Occipital lobe (tissue), 2 donors: ENCODE measurements around the gene COA1. TPM values are rescaled to one million over a fixed set of nuclear protein-coding genes. Genes with fewer than 3 reads are reported as not detected.
"Not testable (repeated sequence)": the region's sequence is repeated elsewhere in the genome, so short reads cannot be mapped to it uniquely, and the experiment has no call there.

Experiments
- DNase-seq: peaks from one replicate; lab custom pipeline; 2025; lab: John Stamatoyannopoulos, UW
- total RNA-seq: library from RNA; depleted of rRNA; stranded (reverse); fragments of >200 nt; gene quantifications from one replicate; pipeline ENCODE4 v1.2.3, GENCODE V29; 2014

Gene COA1, protein sequence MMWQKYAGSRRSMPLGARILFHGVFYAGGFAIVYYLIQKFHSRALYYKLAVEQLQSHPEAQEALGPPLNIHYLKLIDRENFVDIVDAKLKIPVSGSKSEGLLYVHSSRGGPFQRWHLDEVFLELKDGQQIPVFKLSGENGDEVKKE
- 40.4 TPM for total RNA-seq

DNA sequence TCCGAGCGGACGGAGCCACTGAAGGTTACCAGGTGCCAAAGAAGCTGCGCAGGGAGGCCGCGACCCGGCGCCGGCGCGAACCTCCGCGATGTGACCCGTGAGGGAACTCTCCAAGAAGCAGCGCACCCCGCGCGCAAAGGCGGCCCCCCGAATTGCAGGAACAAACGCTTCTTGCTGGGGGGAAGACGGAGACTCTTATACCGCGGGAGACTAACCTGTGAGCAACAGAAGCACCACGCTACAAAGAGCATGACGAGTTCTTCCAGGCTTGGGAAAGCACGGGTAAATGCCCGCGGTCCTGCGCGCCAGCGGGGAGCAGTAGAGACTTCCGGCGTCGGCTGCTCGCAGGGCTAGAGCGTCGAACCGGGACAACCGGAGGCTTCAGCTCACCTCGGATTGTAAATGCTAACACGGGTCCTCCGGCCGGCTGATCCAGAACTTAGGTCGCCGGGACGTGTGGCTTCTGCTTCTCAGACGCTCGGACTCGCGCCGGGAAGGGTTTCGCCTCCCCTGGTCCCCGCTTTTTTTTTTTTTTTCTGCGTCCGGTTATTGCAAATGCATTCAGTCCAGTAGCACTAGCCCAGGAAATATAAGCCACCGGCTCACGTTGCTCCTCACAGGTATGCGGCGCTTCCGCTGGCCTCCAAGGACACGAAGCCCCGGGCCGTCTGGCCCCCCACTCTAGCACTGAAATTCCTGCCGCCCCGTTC lies at the start of gene COA1:
TSS of gene COA1 (minus strand) at position 310 of the 710 bp plus-strand sequence. CDS start 80,909 bp downstream, outside the sequence.
- DNase-seq: peak; percentile 86

DNA sequence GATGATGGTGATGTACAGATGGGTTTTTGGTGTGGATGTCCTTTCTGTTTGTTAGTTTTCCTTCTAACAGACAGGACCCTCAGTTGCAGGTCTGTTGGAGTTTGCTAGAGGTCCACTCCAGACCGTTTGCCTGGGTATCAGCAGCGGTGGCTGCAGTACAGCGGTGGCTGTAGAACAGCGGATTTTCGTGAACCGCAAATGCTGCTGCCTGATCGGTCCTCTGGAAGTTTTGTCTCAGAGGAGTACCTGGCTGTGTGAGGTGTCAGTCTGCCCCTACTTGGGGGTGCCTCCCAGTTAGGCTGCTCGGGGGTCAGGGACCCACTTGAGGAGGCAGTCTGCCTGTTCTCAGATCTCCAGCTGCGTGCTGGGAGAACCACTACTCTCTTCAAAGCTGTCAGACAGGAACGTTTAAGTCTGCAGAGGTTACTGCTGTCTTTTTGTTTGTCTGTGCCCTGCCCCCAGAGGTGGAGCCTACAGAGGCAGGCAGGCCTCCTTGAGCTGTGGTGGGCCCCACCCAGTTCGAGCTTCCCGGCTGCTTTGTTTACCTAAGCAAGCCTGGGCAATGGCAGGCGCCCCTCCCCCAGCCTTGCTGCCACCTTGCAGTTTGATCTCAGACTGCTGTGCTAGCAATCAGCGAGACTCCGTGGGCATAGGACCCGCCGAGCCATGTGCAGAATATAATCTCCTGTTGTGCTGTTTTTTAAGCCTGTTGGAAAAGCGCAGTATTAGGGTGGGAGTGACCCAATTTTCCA lies 49.1 kb upstream of the COA1 start:
- DNase-seq: not testable (repeated sequence)

GRCh38 chr7:43775255-43775654 lies 45.9 kb upstream of the COA1 start:
- DNase-seq: not testable (repeated sequence)

DNA sequence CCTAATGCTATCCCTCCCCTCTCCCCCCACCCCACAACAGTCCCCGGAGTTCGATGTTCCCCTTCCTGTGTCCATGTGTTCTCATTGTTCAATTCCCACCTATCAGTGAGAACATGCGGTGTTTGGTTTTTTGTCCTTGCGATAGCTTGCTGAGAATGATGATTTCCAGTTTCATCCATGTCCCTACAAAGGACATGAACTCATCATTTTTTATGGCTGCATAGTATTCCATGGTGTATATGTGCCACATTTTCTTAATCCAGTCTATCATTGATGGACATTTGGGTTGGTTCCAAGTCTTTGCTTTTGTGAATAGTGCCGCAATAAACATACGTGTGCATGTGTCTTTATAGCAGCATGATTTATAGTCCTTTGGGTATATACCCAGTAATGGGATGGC lies 43.9 kb upstream of the COA1 start:
- not testable (repeated sequence) for DNase-seq

GRCh38 chr7:43771573-43771972 lies 42.2 kb upstream of the COA1 start:
- no peak for DNase-seq

DNA sequence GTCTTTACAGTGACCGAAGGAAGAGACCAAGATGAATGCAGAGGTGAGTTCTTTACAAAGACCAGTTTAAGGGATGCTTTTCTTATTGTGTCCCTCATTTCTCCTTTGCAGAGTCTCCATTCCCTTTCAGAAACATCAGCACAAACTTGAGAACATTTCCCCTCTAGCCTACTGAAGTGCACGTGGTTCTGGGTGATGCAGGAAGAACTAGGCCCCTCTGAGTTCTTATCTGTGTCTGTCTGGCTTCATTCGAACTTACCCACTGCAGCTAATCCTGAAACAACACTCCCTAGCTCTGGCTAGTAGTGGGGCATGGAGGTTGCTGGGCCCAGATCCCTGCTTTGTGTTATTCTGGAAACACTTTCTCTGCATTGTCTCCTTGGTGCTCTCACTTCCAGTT lies 41.8 kb upstream of the COA1 start:
- no peak for DNase-seq

- no peak for DNase-seq
Measured at GRCh38 chr7:43769791-43770465, 40.6 kb upstream of the COA1 start.

DNA sequence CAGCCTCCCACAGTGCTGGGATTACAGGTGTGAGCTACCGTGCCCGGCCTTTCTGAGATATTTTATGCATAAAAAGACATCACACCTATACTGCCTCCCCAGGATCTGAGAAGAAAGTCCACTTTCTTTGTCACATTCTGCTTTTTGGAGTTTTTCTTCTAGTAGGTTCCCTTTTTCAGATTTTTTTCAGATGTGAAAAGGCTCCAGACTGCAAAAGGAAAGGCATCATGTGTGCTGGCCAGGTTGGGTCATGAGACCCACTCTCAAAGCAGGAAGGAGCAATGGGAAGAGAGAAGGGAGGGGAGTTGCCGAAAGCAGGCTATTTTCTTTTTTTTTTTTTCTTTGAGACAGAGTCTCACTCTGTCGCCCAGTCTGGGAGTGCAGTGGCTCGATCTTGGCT lies 40.0 kb upstream of the COA1 start:
- no peak for DNase-seq

DNA sequence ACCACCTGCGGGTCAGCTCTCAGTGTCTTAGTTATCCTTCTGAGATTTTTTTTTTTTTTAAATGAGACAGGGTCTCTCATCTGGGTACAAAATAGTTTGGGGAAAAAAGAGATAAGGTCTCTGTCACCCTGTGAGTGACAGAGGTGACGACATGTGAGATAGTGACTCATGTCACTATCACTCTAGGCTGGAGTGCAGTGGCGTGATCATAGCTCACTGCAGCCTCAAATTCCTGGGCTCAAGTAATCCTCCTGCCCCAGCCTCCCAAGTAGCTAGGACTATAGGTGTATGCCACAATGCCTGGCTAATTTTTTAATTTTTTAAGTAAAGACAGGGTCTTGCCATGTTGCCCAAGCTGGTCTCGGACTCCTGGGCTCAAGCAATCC lies 39.6 kb upstream of the COA1 start:
- DNase-seq: no peak

DNA sequence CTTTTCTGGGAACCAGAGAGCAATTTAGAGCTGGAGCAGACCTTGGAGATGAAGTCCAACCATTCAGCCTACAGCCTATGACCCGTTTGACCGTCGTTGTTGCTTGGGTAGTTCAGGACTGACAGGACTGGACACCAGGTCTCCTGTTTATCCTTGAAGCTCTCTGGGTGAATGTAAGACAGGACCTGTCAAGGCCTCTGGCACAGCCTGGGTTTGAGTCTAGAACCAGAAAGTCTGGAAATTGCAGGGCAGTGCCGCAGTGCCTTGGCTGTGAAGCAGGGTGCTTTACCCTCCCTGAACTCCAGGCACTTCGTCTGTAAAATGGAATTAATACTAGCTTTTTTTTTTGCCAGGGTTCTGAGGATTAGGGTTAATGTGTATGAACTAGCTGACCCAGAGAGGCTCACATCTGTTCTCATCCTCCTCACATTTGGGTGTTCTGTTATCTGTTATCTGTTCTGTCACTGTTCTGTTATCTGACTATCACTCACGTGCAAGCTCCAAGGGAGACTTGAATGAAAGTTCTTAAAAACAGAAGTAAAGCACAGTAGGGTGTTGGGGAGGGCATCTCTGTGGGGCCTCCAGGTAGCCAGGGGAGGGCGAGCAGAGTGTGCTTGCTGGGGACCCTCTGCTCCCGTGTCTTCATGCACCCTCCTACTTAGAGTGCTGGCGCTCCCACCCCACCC lies 39.0 kb upstream of the COA1 start:
- DNase-seq: no peak

DNA sequence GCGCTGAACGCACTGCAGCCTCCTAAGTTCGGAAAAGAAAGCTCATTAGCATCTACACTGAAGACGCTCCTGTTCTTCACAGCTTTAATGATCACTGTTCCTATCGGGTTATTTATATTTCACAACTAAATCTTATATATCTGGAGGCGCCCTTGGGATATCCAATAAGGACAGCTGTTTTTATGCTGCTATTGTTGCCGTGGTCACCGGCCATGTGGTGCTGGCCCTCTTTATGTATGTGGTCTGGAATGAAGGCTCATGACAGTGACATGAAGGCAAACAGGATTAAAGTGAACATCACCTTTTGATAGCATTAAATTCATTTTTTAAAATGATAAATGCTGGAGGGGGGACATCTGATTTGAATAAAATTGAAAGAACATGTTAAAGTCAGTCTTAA lies 38.0 kb upstream of the COA1 start:
- no peak for DNase-seq

GRCh38 chr7:43766564-43766963 lies 37.2 kb upstream of the COA1 start:
- no peak for DNase-seq

- no peak for DNase-seq
Measured at GRCh38 chr7:43764807-43765491, 35.6 kb upstream of the COA1 start.

- no peak for DNase-seq
Measured at GRCh38 chr7:43764039-43764761, 34.9 kb upstream of the COA1 start.

DNA sequence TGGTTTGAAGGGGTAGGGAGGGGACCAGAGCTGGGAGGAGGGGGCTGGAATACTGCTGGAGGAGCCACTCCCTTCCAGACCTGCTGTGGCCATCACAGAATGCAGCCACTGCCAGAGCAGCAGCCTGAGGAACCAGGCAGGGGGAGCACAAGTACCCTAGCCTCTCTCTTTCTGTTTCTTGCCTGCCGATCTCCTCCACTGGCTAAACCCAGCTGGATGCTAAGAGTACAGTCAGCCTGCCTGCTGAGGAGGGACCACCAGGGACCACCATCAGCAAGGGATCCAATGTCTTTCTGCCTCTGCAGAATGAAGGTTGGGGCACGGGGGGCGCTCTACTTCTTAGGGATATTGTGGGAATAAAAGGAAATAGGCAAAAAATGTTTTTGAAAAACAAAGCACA lies 33.9 kb upstream of the COA1 start:
- no peak for DNase-seq

GRCh38 chr7:43761938-43762692 lies 32.8 kb upstream of the COA1 start:
- no peak for DNase-seq

DNA sequence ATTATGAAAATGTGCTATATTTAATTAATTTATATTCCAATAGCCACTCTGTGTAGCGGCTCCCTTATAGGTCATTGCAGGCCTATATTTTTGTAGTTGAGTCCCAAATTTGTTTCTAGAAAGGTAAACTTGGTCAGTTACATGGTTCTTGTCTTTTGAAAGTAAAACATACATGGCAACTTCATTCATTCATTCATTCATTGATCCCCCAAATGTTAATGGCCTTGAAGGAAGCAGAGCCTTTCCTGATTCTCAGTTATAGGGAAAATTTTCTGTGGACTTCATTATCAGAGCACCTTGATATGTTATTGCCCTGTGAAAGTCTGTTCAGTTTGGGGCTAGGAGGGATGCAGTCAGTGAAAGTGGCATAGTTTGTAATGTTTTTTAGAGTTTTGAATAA lies 32.1 kb upstream of the COA1 start:
- DNase-seq: no peak

- no peak for DNase-seq
Measured at GRCh38 chr7:43760861-43761260, 31.5 kb upstream of the COA1 start.

GRCh38 chr7:43758822-43759683 lies 29.7 kb upstream of the COA1 start:
- peak; percentile 43 for DNase-seq
